Measurements from ENCODE around the gene HPN. TPM values are rescaled to one million over a fixed set of nuclear protein-coding genes. Genes with fewer than 3 reads are reported as not detected.
"Not testable (repeated sequence)": the region's sequence is repeated elsewhere in the genome, so short reads cannot be mapped to it uniquely, and the experiment has no call there.

Gene HPN
- total RNA-seq, 2 donors from 2014 or later: 0.27 to 1.0 TPM

DNA sequence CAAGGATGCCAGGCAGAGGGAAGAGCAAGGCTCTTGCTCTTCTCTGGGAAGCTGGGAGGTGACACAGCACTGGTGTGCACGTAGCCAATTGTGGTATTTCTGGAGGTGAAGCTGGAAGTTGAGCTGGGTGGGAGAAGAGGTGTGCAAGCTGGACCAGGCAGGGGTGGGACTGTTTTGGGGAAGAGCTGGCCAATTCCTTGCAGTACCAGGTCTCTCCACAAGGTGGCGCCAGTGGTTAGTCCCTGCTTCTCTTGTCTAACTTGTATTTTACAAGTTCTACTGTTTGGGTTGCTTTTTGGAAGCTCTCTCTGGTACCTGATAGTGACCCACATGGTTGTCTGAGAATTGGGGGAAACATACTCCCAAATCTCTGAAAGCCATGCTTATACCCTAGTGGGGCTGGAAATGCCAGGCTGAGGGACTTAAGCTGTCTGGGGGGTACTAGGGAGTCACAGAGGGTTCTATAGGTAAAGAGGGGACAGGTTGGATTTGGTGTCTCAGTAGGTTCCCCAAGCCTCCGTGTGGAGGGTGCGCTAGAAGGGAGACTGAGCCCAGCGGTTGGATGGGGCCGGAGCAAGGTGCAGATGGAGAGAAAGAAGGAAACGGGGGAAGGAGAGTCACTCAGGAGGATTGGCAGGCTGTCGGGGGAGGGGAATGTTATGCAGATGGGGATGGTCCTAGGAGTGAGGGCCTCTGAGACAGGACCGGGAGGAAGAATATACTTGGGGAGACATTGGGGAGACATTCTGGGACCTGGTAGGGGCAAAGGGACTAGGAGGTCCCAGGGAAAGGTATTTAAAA is 3.0 kb downstream of the HPN start:
- Histone ChIP-seq H3K27ac (no peak overlapping the region), H3K27me3 (peaks cover 4% of the 10 kb centered on the region), H3K4me1 (no peaks in the 10 kb centered on the region), H3K36me3 (no peaks in the 10 kb centered on the region), H3K9me3 (no peaks in the 10 kb centered on the region), H3K9ac (ENCODE audit: low read depth in 2 of 2, low read length in 2 of 2) (no peak overlapping the region), H3K4me3 (no peak overlapping the region)
- intact Hi-C loops (cut with DNase I): no loop called here
- TF ChIP-seq, protein P1, sequence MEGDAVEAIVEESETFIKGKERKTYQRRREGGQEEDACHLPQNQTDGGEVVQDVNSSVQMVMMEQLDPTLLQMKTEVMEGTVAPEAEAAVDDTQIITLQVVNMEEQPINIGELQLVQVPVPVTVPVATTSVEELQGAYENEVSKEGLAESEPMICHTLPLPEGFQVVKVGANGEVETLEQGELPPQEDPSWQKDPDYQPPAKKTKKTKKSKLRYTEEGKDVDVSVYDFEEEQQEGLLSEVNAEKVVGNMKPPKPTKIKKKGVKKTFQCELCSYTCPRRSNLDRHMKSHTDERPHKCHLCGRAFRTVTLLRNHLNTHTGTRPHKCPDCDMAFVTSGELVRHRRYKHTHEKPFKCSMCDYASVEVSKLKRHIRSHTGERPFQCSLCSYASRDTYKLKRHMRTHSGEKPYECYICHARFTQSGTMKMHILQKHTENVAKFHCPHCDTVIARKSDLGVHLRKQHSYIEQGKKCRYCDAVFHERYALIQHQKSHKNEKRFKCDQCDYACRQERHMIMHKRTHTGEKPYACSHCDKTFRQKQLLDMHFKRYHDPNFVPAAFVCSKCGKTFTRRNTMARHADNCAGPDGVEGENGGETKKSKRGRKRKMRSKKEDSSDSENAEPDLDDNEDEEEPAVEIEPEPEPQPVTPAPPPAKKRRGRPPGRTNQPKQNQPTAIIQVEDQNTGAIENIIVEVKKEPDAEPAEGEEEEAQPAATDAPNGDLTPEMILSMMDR (IDR thresholded peaks at IDR 0.05): peak; percentile 95
- DNase-seq: peak; percentile 68

DNA sequence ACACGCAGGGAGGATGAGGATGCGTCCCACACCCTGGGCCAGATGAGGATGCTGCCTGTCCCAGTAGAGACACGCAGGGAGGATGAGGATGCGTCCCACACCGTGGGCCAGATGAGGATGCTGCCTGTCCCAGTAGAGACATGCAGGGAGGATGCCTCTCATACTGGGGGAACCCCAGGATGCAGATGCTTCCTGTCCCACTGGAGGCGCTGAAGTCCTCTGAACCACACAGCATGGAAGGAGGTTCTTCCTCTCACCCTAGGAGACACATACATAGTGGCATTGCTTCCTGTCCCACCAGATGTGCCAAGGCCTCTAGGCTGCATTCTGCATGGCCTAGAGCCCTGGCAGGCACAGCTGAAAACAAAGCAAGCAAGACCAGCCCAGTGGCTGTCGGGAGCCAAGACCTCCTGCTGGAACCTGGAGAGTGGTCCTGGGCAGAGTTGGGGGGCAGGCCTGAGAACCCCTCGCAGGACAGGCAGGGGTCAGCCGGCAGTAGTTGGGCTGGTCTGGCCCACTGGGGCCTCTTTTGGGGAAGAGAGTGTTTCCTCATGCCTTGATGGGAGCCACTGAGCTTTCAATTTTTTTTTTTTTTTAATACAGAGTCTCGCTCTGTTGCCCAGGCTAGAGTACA is 4.3 kb downstream of the HPN start:
- Histone ChIP-seq H3K36me3 (no peaks in the 10 kb centered on the region), H3K4me1 (no peaks in the 10 kb centered on the region), H3K27ac (no peak overlapping the region), H3K9ac (ENCODE audit: low read depth in 2 of 2, low read length in 2 of 2) (no peak overlapping the region), H3K27me3 (peaks cover 2% of the 10 kb centered on the region), H3K9me3 (no peaks in the 10 kb centered on the region), H3K4me3 (no peak overlapping the region)
- intact Hi-C loops (cut with DNase I): no loop called here
- DNase-seq: no peak
- TF ChIP-seq, protein P1 (IDR thresholded peaks at IDR 0.05): no peak

- H3K4me1 ChIP-seq: no peaks in the 10 kb centered on the region
These were observed 4.9 kb downstream of the HPN start for GRCh38 chr19:35046461-35046860.

DNA sequence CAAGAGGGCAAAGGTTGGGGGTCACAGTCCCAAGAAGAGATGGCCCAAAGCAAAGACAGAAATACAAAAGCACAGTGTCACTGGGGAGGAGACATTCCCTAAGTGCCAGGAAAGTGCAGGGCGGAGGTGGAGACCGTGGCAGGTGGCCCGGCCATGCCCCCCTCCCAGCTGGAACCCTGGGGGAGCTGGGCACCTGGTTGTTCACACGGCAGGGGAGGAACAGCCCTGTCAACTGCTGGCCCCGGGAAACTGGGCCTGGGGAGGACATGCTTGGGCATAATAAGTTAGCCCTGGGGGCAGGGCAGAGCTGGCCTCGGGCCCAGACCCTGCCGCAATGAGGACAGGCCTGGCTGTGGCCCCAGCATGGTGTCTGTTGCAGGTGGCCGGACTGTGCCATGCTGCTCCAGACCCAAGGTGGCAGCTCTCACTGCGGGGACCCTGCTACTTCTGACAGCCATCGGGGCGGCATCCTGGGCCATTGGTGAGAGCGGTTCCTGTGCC is 7.4 kb downstream of the HPN start:
- no peak overlapping the region for H3K4me3 ChIP-seq

More at GRCh38 chr19:35046461-35046860, 4.9 kb downstream of the HPN start:
- no peak for DNase-seq
- no peaks in the 10 kb centered on the region for H3K27me3 ChIP-seq
- intact Hi-C loops (cut with DNase I): no loop called here
- TF ChIP-seq, protein P1 (IDR thresholded peaks at IDR 0.05): no peak
- no peaks in the 10 kb centered on the region for H3K36me3 ChIP-seq
- H3K9me3 ChIP-seq: no peaks in the 10 kb centered on the region
- no peak overlapping the region for H3K4me3 ChIP-seq
- no peak overlapping the region for H3K9ac ChIP-seq (ENCODE audit: low read depth in 2 of 2, low read length in 2 of 2)
- no peak overlapping the region for H3K27ac ChIP-seq

DNA sequence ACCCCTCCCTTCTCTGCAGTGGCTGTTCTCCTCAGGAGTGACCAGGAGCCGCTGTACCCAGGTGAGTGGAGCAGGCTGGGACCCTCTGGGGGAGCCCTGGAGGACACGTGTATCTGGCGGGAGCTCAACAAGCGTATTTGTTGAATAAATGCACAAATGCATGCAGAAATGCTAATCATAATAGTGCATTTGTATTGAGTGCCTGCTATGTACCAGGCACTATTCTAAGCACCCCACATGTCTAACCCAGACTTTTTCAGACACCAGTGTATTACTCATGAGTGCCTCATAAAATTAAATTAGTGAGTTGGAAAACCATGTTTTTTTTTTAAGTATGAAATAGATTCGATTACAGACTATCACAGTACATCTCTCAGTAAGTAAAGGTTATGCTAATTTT is 7.9 kb downstream of the HPN start:
- intact Hi-C loops (cut with DNase I): no loop called here
- Histone ChIP-seq H3K4me1 (no peaks in the 10 kb centered on the region), H3K27ac (no peak overlapping the region), H3K36me3 (no peaks in the 10 kb centered on the region), H3K4me3 (no peak overlapping the region), H3K9me3 (no peaks in the 10 kb centered on the region), H3K9ac (ENCODE audit: low read depth in 2 of 2, low read length in 2 of 2) (no peak overlapping the region), H3K27me3 (no peaks in the 10 kb centered on the region)
- TF ChIP-seq, protein P1 (IDR thresholded peaks at IDR 0.05): no peak
- no peak for DNase-seq

More for the DNA sequence above, 7.4 kb downstream of the HPN start:
- H3K9ac ChIP-seq (ENCODE audit: low read depth in 2 of 2, low read length in 2 of 2): no peak overlapping the region
- H3K36me3 ChIP-seq: no peaks in the 10 kb centered on the region
- no peaks in the 10 kb centered on the region for H3K4me1 ChIP-seq
- intact Hi-C loops (cut with DNase I): no loop called here
- no peaks in the 10 kb centered on the region for H3K27me3 ChIP-seq
- no peak overlapping the region for H3K27ac ChIP-seq
- H3K9me3 ChIP-seq: no peaks in the 10 kb centered on the region
- no peak for DNase-seq
- TF ChIP-seq, protein P1 (IDR thresholded peaks at IDR 0.05): no peak

DNA sequence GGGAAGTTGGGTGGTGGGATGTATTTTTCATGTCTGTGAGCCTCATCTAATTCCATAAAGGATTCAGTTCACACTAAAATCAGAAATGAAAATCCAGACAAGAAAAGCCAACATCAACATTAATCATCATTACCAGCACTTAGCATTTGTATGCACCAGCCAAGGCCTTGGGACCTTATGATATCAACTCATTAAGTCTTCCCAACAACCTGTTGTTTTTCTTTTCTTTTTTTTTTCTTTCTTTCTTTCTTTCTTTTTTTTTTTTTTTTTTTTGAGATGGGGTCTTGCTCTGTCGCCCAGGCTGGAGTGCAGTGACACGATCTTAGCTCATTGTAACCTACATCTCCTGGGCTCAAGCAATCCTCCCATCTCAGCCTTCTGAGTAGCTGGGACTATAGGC is 9.1 kb downstream of the HPN start:
- H3K27ac ChIP-seq; H3K36me3 ChIP-seq; H3K27me3 ChIP-seq; intact Hi-C loops (cut with DNase I); H3K4me3 ChIP-seq; H3K9me3 ChIP-seq; DNase-seq; H3K4me1 ChIP-seq; H3K9ac ChIP-seq (ENCODE audit: low read depth in 2 of 2, low read length in 2 of 2): not testable (repeated sequence)

- H3K9me3 ChIP-seq; H3K4me3 ChIP-seq; H3K27ac ChIP-seq; intact Hi-C loops (cut with DNase I); H3K27me3 ChIP-seq; H3K9ac ChIP-seq (ENCODE audit: low read depth in 2 of 2, low read length in 2 of 2); H3K36me3 ChIP-seq; DNase-seq; H3K4me1 ChIP-seq: not testable (repeated sequence)
These were observed 9.7 kb downstream of the HPN start for GRCh38 chr19:35051268-35051667.
